Liver (tissue), 9 donors: ENCODE results near the gene FMN2. TPM values are rescaled to one million over a fixed set of nuclear protein-coding genes. Genes with fewer than 3 reads are reported as not detected.

Source experiments
- DNase-seq: peaks from one replicate; pipeline ENCODE4 v3.0.0-alpha.2; 2017; ENCODE audit warnings: low spot score
- H3K27ac ChIP-seq, 2 donors: one replicate each; pipeline ENCODE4 v1.7.0; 2013; ENCODE audit warnings: inconsistent platforms in 2 of 2, low read length in 2 of 2, control low read depth in 1 of 2, low read depth in 1 of 2, mild to moderate bottlenecking in 1 of 2
- H3K27me3 ChIP-seq, 4 donors: one replicate each; pipeline versions ENCODE4 v1.6.1 to v1.7.0; 2013; ENCODE audit warnings: low read length in 3 of 4, inconsistent platforms in 1 of 4, mild to moderate bottlenecking in 1 of 4, moderate library complexity in 1 of 4; ENCODE audit not compliant: control insufficient read depth in 4 of 4, insufficient read depth in 4 of 4
- H3K36me3 ChIP-seq, 4 donors: one replicate each; pipeline versions ENCODE4 v1.6.1 to v1.7.0; 2013; ENCODE audit warnings: low read length in 3 of 4, mild to moderate bottlenecking in 3 of 4, low read depth in 1 of 4, moderate library complexity in 1 of 4; ENCODE audit not compliant: control insufficient read depth in 4 of 4, insufficient read depth in 3 of 4
- H3K4me1 ChIP-seq, 4 donors: one replicate each; pipeline versions ENCODE4 v1.6.1 to v1.7.0; 2013; ENCODE audit warnings: low read length in 3 of 4, mild to moderate bottlenecking in 3 of 4, moderate library complexity in 1 of 4; ENCODE audit not compliant: control insufficient read depth in 4 of 4, insufficient read depth in 4 of 4
- H3K4me3 ChIP-seq, 3 donors: one replicate each; pipeline versions ENCODE4 v1.6.1 to v1.7.0; 2013; ENCODE audit warnings: low read length in 3 of 3, control low read depth in 1 of 3, low read depth in 1 of 3, mild to moderate bottlenecking in 1 of 3
- H3K9ac ChIP-seq, 2 donors: one replicate each; pipeline ENCODE4 v1.7.0; 2013; ENCODE audit warnings: low read length in 2 of 2, mild to moderate bottlenecking in 2 of 2, moderate library complexity in 2 of 2, control low read depth in 1 of 2, low read depth in 1 of 2
- H3K9me3 ChIP-seq, 4 donors: one replicate each; pipeline versions ENCODE4 v1.6.1 to v1.7.0; 2013; ENCODE audit warnings: low read length in 3 of 4; ENCODE audit not compliant: control insufficient read depth in 4 of 4
- NR2F2 ChIP-seq: IDR thresholded peaks from 2 replicates; pipeline ENCODE4 v1.6.1; 2016; ENCODE audit warnings: antibody characterized with exemption
- RAD21 ChIP-seq, 2 donors: IDR thresholded peaks; 2 replicates each; pipeline ENCODE4 v1.6.1; 2016; ENCODE audit warnings: antibody characterized with exemption in 2 of 2, mild to moderate bottlenecking in 2 of 2
- RXRA ChIP-seq, 2 donors: IDR thresholded peaks; 2 replicates each; pipeline ENCODE4 v1.6.1; 2017 to 2018; ENCODE audit warnings: antibody characterized with exemption in 2 of 2, mild to moderate bottlenecking in 1 of 2
- SP1 ChIP-seq: IDR thresholded peaks from 2 replicates; pipeline ENCODE4 v1.6.1; 2018; ENCODE audit warnings: antibody characterized with exemption, mild to moderate bottlenecking
- YY1 ChIP-seq: IDR thresholded peaks from 2 replicates; pipeline ENCODE4 v1.6.1; 2016; ENCODE audit warnings: antibody characterized with exemption, mild to moderate bottlenecking
- WGBS: extraction: QIAGEN DNeasy Blood & Tissue Kit; methylation state at CpG from one replicate; pipeline ENCODE4 v1.1.7; 2013; 5-methylcytosine and 5-hydroxymethylcytosine counted together
- polyA plus RNA-seq, 2 donors: library from polyadenylated mRNA; stranded (reverse) in 1 of 2; unstranded in 1 of 2; fragments of 200-250 nt in 1 of 2; fragments of >200 nt in 1 of 2; fragmentation: Nextera tagmentation in 1 of 2; extraction: Ambion mirVana in 1 of 2; gene quantifications; one replicate each; pipeline versions ENCODE4 v1.2.1 to v1.2.3, GENCODE V29; 2013 to 2015
- total RNA-seq, 2 donors: library from RNA; depleted of rRNA; stranded (reverse); fragments of >200 nt; gene quantifications; one replicate each; pipeline ENCODE4 v1.2.3, GENCODE V29; 2014
- TF ChIP-seq, protein P1 (sequence below): IDR thresholded peaks from 2 replicates; pipeline ENCODE4 v1.6.1; 2016; ENCODE audit warnings: antibody characterized with exemption
- TF ChIP-seq, protein P2 (sequence below): fragments of 150-350 bp; IDR thresholded peaks from 2 replicates; pipeline ENCODE4 v1.5.1; 2017; ENCODE audit warnings: improper control_type of control experiment, low read depth, low read length; ENCODE audit not compliant: missing input control
- TF ChIP-seq, protein P3 (sequence below): IDR thresholded peaks from 2 replicates; pipeline ENCODE4 v1.6.1; 2016; ENCODE audit warnings: antibody characterized with exemption, mild to moderate bottlenecking
- TF ChIP-seq, protein P4 (sequence below): IDR thresholded peaks from 2 replicates; pipeline ENCODE4 v1.6.1; 2016; ENCODE audit warnings: antibody characterized with exemption
- TF ChIP-seq, protein P5 (sequence below): IDR thresholded peaks from 2 replicates; pipeline ENCODE4 v1.6.1; 2016; ENCODE audit warnings: antibody characterized with exemption
- donor health status: healthy.
- donor health status: healthy.
- donor health status: healthy.
- donor health status: healthy.
- donor health status: healthy.

Gene FMN2
- total and polyA plus RNA-seq, 4 donors, result 0.17 TPM; not detected in 3

DNA sequence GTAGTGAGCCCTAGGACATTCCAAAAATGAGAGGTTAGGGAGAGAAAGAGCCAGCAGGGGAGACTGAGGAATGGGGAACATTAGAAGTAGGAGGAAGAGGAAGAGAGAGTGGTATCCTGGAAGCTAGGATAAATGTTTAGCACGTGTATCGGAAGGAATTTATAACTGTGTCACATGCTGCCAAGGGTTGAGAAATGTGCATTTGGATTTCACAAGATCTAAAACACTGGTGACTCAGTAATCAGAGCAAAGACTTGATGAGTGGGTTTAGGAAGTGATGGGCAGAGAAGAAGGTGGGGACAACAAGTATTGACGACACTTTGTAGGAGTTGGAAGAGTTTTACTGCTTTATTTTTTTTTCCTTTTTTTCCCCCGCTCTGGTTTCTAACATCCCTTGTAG is 193.9 kb downstream of the FMN2 start:
- no peak overlapping the region for H3K4me3 ChIP-seq
- H3K4me1 ChIP-seq, result no peaks in the 10 kb centered on the region
- no peak overlapping the region for H3K27ac ChIP-seq
- H3K9me3 ChIP-seq, result no peaks in the 10 kb centered on the region
- no peaks in the 10 kb centered on the region for H3K36me3 ChIP-seq
- TF ChIP-seq, protein P1, sequence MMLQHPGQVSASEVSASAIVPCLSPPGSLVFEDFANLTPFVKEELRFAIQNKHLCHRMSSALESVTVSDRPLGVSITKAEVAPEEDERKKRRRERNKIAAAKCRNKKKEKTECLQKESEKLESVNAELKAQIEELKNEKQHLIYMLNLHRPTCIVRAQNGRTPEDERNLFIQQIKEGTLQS, result no peak
- TF ChIP-seq, protein P2, sequence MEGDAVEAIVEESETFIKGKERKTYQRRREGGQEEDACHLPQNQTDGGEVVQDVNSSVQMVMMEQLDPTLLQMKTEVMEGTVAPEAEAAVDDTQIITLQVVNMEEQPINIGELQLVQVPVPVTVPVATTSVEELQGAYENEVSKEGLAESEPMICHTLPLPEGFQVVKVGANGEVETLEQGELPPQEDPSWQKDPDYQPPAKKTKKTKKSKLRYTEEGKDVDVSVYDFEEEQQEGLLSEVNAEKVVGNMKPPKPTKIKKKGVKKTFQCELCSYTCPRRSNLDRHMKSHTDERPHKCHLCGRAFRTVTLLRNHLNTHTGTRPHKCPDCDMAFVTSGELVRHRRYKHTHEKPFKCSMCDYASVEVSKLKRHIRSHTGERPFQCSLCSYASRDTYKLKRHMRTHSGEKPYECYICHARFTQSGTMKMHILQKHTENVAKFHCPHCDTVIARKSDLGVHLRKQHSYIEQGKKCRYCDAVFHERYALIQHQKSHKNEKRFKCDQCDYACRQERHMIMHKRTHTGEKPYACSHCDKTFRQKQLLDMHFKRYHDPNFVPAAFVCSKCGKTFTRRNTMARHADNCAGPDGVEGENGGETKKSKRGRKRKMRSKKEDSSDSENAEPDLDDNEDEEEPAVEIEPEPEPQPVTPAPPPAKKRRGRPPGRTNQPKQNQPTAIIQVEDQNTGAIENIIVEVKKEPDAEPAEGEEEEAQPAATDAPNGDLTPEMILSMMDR, result no peak
- no peak for TF ChIP-seq RXRA (IDR thresholded peaks at IDR 0.05)
- TF ChIP-seq, protein P3, sequence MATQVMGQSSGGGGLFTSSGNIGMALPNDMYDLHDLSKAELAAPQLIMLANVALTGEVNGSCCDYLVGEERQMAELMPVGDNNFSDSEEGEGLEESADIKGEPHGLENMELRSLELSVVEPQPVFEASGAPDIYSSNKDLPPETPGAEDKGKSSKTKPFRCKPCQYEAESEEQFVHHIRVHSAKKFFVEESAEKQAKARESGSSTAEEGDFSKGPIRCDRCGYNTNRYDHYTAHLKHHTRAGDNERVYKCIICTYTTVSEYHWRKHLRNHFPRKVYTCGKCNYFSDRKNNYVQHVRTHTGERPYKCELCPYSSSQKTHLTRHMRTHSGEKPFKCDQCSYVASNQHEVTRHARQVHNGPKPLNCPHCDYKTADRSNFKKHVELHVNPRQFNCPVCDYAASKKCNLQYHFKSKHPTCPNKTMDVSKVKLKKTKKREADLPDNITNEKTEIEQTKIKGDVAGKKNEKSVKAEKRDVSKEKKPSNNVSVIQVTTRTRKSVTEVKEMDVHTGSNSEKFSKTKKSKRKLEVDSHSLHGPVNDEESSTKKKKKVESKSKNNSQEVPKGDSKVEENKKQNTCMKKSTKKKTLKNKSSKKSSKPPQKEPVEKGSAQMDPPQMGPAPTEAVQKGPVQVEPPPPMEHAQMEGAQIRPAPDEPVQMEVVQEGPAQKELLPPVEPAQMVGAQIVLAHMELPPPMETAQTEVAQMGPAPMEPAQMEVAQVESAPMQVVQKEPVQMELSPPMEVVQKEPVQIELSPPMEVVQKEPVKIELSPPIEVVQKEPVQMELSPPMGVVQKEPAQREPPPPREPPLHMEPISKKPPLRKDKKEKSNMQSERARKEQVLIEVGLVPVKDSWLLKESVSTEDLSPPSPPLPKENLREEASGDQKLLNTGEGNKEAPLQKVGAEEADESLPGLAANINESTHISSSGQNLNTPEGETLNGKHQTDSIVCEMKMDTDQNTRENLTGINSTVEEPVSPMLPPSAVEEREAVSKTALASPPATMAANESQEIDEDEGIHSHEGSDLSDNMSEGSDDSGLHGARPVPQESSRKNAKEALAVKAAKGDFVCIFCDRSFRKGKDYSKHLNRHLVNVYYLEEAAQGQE, result no peak
- TF ChIP-seq YY1, result no peak
- WGBS, result 89% methylated on average over 4 of the region's 4 CpGs
- H3K9ac ChIP-seq, result no peak overlapping the region
- no peak for DNase-seq
- no peaks in the 10 kb centered on the region for H3K27me3 ChIP-seq

DNA sequence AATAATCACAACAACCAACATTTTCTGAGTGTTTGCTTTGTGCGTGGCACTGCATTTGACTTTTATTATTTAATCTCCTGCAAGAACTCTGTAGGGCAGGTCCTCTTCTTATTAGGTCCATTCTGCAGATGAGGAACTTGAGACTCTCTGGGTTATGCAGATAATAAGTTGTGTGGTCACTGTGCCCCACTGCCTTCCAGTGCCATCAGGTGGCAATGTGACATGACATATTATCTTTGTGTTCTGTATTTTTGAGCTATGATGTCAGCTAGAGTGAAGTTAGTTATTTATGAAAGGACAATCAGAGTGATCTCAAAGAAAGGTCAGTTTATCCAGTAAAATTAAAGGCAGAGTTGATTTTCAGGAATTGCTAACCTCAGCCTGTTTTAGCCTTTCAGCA is 196.0 kb downstream of the FMN2 start:
- Histone ChIP-seq H3K27ac (no peak overlapping the region), H3K9me3 (no peaks in the 10 kb centered on the region), H3K4me3 (no peak overlapping the region), H3K27me3 (no peaks in the 10 kb centered on the region), H3K36me3 (no peaks in the 10 kb centered on the region), H3K4me1 (no peaks in the 10 kb centered on the region), H3K9ac (no peak overlapping the region)
- 84% methylated on average over 1 of the region's 1 CpG for WGBS
- no peak for DNase-seq
- no peak for TF ChIP-seq RAD21 (IDR thresholded peaks at IDR 0.05)
- no peak for TF ChIP-seq YY1
- TF ChIP-seq, protein P4, sequence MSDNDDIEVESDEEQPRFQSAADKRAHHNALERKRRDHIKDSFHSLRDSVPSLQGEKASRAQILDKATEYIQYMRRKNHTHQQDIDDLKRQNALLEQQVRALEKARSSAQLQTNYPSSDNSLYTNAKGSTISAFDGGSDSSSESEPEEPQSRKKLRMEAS, result no peak
- TF ChIP-seq, protein P5, sequence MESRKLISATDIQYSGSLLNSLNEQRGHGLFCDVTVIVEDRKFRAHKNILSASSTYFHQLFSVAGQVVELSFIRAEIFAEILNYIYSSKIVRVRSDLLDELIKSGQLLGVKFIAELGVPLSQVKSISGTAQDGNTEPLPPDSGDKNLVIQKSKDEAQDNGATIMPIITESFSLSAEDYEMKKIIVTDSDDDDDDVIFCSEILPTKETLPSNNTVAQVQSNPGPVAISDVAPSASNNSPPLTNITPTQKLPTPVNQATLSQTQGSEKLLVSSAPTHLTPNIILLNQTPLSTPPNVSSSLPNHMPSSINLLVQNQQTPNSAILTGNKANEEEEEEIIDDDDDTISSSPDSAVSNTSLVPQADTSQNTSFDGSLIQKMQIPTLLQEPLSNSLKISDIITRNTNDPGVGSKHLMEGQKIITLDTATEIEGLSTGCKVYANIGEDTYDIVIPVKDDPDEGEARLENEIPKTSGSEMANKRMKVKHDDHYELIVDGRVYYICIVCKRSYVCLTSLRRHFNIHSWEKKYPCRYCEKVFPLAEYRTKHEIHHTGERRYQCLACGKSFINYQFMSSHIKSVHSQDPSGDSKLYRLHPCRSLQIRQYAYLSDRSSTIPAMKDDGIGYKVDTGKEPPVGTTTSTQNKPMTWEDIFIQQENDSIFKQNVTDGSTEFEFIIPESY, result no peak
- TF ChIP-seq, protein P1, result no peak

DNA sequence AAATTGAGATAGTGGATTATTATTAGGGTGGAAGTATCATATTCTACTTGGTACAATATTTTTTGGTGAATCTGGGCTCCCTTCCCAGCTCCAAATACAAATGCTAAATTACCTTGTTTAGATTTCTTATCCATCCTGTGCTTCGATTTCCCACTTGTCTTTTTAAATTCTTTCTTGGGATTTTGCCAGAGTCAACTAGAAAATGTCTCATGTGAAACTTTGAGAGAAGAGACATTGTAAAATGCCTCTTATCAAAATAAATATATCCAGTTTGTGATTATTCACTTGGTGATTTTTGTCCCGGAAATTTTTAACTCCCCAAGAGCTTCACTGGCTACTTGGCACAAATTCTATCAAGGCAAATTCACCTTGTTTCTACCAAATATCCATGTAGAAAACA is 202.0 kb downstream of the FMN2 start:
- no peaks in the 10 kb centered on the region for H3K27me3 ChIP-seq
- no peak overlapping the region for H3K4me3 ChIP-seq
- H3K9me3 ChIP-seq, result no peaks in the 10 kb centered on the region
- H3K9ac ChIP-seq, result no peak overlapping the region
- DNase-seq, result no peak
- no peaks in the 10 kb centered on the region for H3K36me3 ChIP-seq
- TF ChIP-seq, protein P4, result no peak
- TF ChIP-seq YY1 (no peak), RXRA (IDR thresholded peaks at IDR 0.05) (no peak), NR2F2 (no peak), SP1 (no peak)
- H3K4me1 ChIP-seq, result no peaks in the 10 kb centered on the region
- 54% methylated on average over 2 of the region's 2 CpGs for WGBS
- no peak overlapping the region for H3K27ac ChIP-seq
